ENCODE results near the gene PLPP2.

Gene PLPP2

GRCh38 chr19:305240-306150, 14.3 kb upstream of the PLPP2 start:
- no peak overlapping the region for H3K9ac ChIP-seq
- H3K4me1 ChIP-seq = no peaks in the 10 kb centered on the region
- peaks cover 0 to 23% (median 0%) of the 10 kb centered on the region in 11 experiments; a peak in 6 of 22 replicates for H4K20me1 ChIP-seq
- no peak overlapping the region for H3K4me2 ChIP-seq
- no peak overlapping the region for H3K4me3 ChIP-seq
- TF ChIP-seq Cebpa-rat (IDR thresholded peaks at IDR 0.05) = no peak
- no peaks in the 10 kb centered on the region for H3K27me3 ChIP-seq
- no peak overlapping the region for H3K27ac ChIP-seq
- H3K36me3 ChIP-seq = peaks cover 18 to 53% (median 33%) of the 10 kb centered on the region in 11 experiments; a peak in 21 of 22 replicates
- H3K9me3 ChIP-seq (replicated peaks in 1 of 11) = no peaks in the 10 kb centered on the region

GRCh38 chr19:296476-297225, 5.4 kb upstream of the PLPP2 start:
- peak overlapping the region in 2 of 11 experiments; percentile 4 to 43; a peak in 1 of 22 replicates for H3K4me2 ChIP-seq
- peaks cover 0 to 11% (median 0%) of the 10 kb centered on the region in 10 experiments; a peak in 3 of 20 replicates for H3K4me1 ChIP-seq
- H3K9ac ChIP-seq = no peak overlapping the region
- H3K9me3 ChIP-seq (replicated peaks in 1 of 11) = peaks cover 0 to 11% (median 0%) of the 10 kb centered on the region in 11 experiments; a peak in 4 of 22 replicates
- H3K4me3 ChIP-seq = no peak overlapping the region
- H4K20me1 ChIP-seq = peaks cover 0 to 5% (median 0%) of the 10 kb centered on the region in 11 experiments; a peak in 2 of 22 replicates
- peaks cover 16 to 35% (median 27%) of the 10 kb centered on the region in 11 experiments; a peak in 21 of 22 replicates for H3K27me3 ChIP-seq
- no peak overlapping the region for H3K27ac ChIP-seq
- H3K36me3 ChIP-seq = no peaks in the 10 kb centered on the region
- TF ChIP-seq Cebpa-rat (IDR thresholded peaks at IDR 0.05) = no peak

GRCh38 chr19:295687-296370, 4.6 kb upstream of the PLPP2 start:
- H3K4me3 ChIP-seq = no peak overlapping the region
- no peak for TF ChIP-seq Cebpa-rat (IDR thresholded peaks at IDR 0.05)
- H3K27ac ChIP-seq = no peak overlapping the region

GRCh38 chr19:294946-295686, 3.9 kb upstream of the PLPP2 start:
- Histone ChIP-seq H4K20me1 (peaks cover 0 to 5% (median 0%) of the 10 kb centered on the region in 11 experiments; a peak in 2 of 22 replicates), H3K4me1 (peaks cover 0 to 11% (median 0%) of the 10 kb centered on the region in 10 experiments; a peak in 3 of 20 replicates), H3K9ac (no peak overlapping the region), H3K27ac (no peak overlapping the region), H3K27me3 (peaks cover 16 to 35% (median 27%) of the 10 kb centered on the region in 11 experiments; a peak in 21 of 22 replicates), H3K9me3 (replicated peaks in 1 of 11) (peaks cover 0 to 17% (median 0%) of the 10 kb centered on the region in 11 experiments; a peak in 5 of 22 replicates), H3K4me3 (no peak overlapping the region), H3K36me3 (no peaks in the 10 kb centered on the region), H3K4me2 (no peak overlapping the region)
- no peak for TF ChIP-seq Cebpa-rat (IDR thresholded peaks at IDR 0.05)

More at GRCh38 chr19:295687-296370, 4.6 kb upstream of the PLPP2 start:
- Histone ChIP-seq H3K9ac (no peak overlapping the region), H3K36me3 (no peaks in the 10 kb centered on the region), H3K4me2 (peak overlapping the region in 1 of 11 experiments; percentile 43; a peak in 2 of 22 replicates), H3K4me1 (peaks cover 0 to 11% (median 0%) of the 10 kb centered on the region in 10 experiments; a peak in 3 of 20 replicates), H3K9me3 (replicated peaks in 1 of 11) (peaks cover 0 to 14% (median 0%) of the 10 kb centered on the region in 11 experiments; a peak in 5 of 22 replicates), H4K20me1 (peaks cover 0 to 5% (median 0%) of the 10 kb centered on the region in 11 experiments; a peak in 2 of 22 replicates), H3K27me3 (peaks cover 16 to 35% (median 27%) of the 10 kb centered on the region in 11 experiments; a peak in 21 of 22 replicates)

- TF ChIP-seq Cebpa-rat (IDR thresholded peaks at IDR 0.05) = no peak
- no peak overlapping the region for H3K4me3 ChIP-seq
- no peak overlapping the region for H3K9ac ChIP-seq
- H3K36me3 ChIP-seq = no peaks in the 10 kb centered on the region
- H3K27ac ChIP-seq = no peak overlapping the region
- no peak overlapping the region for H3K4me2 ChIP-seq
- peaks cover 0 to 11% (median 0%) of the 10 kb centered on the region in 10 experiments; a peak in 3 of 20 replicates for H3K4me1 ChIP-seq
- peaks cover 16 to 35% (median 27%) of the 10 kb centered on the region in 11 experiments; a peak in 21 of 22 replicates for H3K27me3 ChIP-seq
- H4K20me1 ChIP-seq = peaks cover 0 to 5% (median 0%) of the 10 kb centered on the region in 11 experiments; a peak in 2 of 22 replicates
- H3K9me3 ChIP-seq (replicated peaks in 1 of 11) = peaks cover 0 to 17% (median 0%) of the 10 kb centered on the region in 11 experiments; a peak in 5 of 22 replicates
Observed at GRCh38 chr19:294341-294945, 3.2 kb upstream of the PLPP2 start.

- no peak overlapping the region for H3K9ac ChIP-seq
- TF ChIP-seq Cebpa-rat (IDR thresholded peaks at IDR 0.05) = no peak
- H3K4me1 ChIP-seq = peaks cover 0 to 11% (median 0%) of the 10 kb centered on the region in 10 experiments; a peak in 3 of 20 replicates
- no peaks in the 10 kb centered on the region for H3K36me3 ChIP-seq
- no peak overlapping the region for H3K4me3 ChIP-seq
- peaks cover 0 to 17% (median 0%) of the 10 kb centered on the region in 11 experiments; a peak in 5 of 22 replicates for H3K9me3 ChIP-seq (replicated peaks in 1 of 11)
- peaks cover 0 to 5% (median 0%) of the 10 kb centered on the region in 11 experiments; a peak in 2 of 22 replicates for H4K20me1 ChIP-seq
- H3K27ac ChIP-seq = no peak overlapping the region
- peaks cover 16 to 35% (median 27%) of the 10 kb centered on the region in 11 experiments; a peak in 21 of 22 replicates for H3K27me3 ChIP-seq
- no peak overlapping the region for H3K4me2 ChIP-seq
Observed at GRCh38 chr19:293436-294110, 2.4 kb upstream of the PLPP2 start.

GRCh38 chr19:292951-293350, 1.7 kb upstream of the PLPP2 start:
- H4K20me1 ChIP-seq = peaks cover 0 to 5% (median 0%) of the 10 kb centered on the region in 11 experiments; a peak in 2 of 22 replicates
- H3K9me3 ChIP-seq (replicated peaks in 1 of 11) = peaks cover 0 to 17% (median 0%) of the 10 kb centered on the region in 11 experiments; a peak in 5 of 22 replicates
- H3K4me2 ChIP-seq = no peak overlapping the region
- H3K36me3 ChIP-seq = no peaks in the 10 kb centered on the region
- H3K4me3 ChIP-seq = no peak overlapping the region
- no peak overlapping the region for H3K9ac ChIP-seq
- peaks cover 16 to 35% (median 27%) of the 10 kb centered on the region in 11 experiments; a peak in 21 of 22 replicates for H3K27me3 ChIP-seq
- TF ChIP-seq Cebpa-rat (IDR thresholded peaks at IDR 0.05) = no peak
- H3K4me1 ChIP-seq = peaks cover 0 to 11% (median 0%) of the 10 kb centered on the region in 10 experiments; a peak in 3 of 20 replicates
- no peak overlapping the region for H3K27ac ChIP-seq
